CD4-positive, alpha-beta T cell (primary cell): ENCODE measurements around the gene NMRAL1. TPM values are rescaled to one million over a fixed set of nuclear protein-coding genes. Genes with fewer than 3 reads are reported as not detected.
A peak's percentile ranks its signal among the peaks of the same experiment; 100 is the strongest.

Experiments
- ATAC-seq: fragments of 200-7000 bp; cut with Tn5 transposase; one replicate; pipeline ENCODE4 v1.10.0; 2022; ENCODE audit warnings: mild to moderate bottlenecking; ENCODE audit not compliant: poor library complexity
- CTCF ChIA-PET: fragments of 350-600 bp; sonication (Branson Sonifier 250); formaldehyde crosslinking; loops from one replicate; lab custom pipeline; 2021; ENCODE audit warnings: antibody characterized with exemption, inconsistent platforms; lab: Charles Lee
- POLR2A ChIA-PET: fragments of 350-600 bp; sonication (Branson Sonifier 250); formaldehyde crosslinking; loops from one replicate; lab custom pipeline; 2021; ENCODE audit warnings: antibody characterized with exemption, inconsistent platforms; lab: Charles Lee
- DNase-seq, 14 experiments: peaks; one replicate each; pipeline ENCODE4 v3.0.0-alpha.2; 2013 to 2020; ENCODE audit warnings: mixed read lengths in 2 of 14
- H3K27ac ChIP-seq, 2 donors: one replicate each; pipeline versions ENCODE4 v1.5.1 to v1.7.0; 2013; ENCODE audit warnings: low read length in 2 of 2, low read depth in 1 of 2, mild to moderate bottlenecking in 1 of 2
- H3K27me3 ChIP-seq, 2 experiments: 1 replicate in 1 of 2; 2 replicates in 1 of 2; pipeline versions ENCODE4 v1.6.1 to v1.7.0; 2013; ENCODE audit warnings: low read length in 2 of 2, control low read depth in 1 of 2, mild to moderate bottlenecking in 1 of 2, moderate library complexity in 1 of 2; ENCODE audit not compliant: insufficient read depth in 2 of 2, control insufficient read depth in 1 of 2
- H3K36me3 ChIP-seq: one replicate; pipeline ENCODE4 v1.6.1; 2013; ENCODE audit warnings: low read length, control low read depth; ENCODE audit not compliant: insufficient read depth
- H3K4me1 ChIP-seq: one replicate; pipeline ENCODE4 v1.6.1; 2013; ENCODE audit warnings: low read length, control low read depth; ENCODE audit not compliant: insufficient read depth
- H3K4me3 ChIP-seq: one replicate; pipeline ENCODE4 v1.5.1; 2013; ENCODE audit warnings: mild to moderate bottlenecking, low read length, moderate library complexity
- H3K9me3 ChIP-seq, 2 experiments: 1 replicate in 1 of 2; 2 replicates in 1 of 2; pipeline versions ENCODE4 v1.6.1 to v1.7.0; 2013; ENCODE audit warnings: low read length in 2 of 2, mild to moderate bottlenecking in 2 of 2, control low read depth in 1 of 2, moderate library complexity in 1 of 2; ENCODE audit not compliant: control insufficient read depth in 1 of 2, insufficient read depth in 1 of 2
- H3K27ac Mint-ChIP-seq: one replicate; pipeline ENCODE4 v1.8.0; 2020; ENCODE audit warnings: mixed read lengths
- H3K27me3 Mint-ChIP-seq: one replicate; pipeline ENCODE4 v1.8.0; 2021; ENCODE audit warnings: mixed read lengths
- H3K36me3 Mint-ChIP-seq: one replicate; pipeline ENCODE4 v1.8.0; 2021; ENCODE audit warnings: low read depth, mixed read lengths
- H3K4me1 Mint-ChIP-seq: one replicate; pipeline ENCODE4 v1.8.0; 2021; ENCODE audit warnings: low read depth, mixed read lengths
- H3K4me3 Mint-ChIP-seq: one replicate; pipeline ENCODE4 v1.8.0; 2020; ENCODE audit warnings: mild to moderate bottlenecking, mixed read lengths
- H3K9me3 Mint-ChIP-seq: one replicate; pipeline ENCODE4 v1.8.0; 2020; ENCODE audit warnings: mixed read lengths
- CTCF ChIP-seq: fragments of 200-600 bp; IDR thresholded peaks from one replicate; pipeline ENCODE4 v1.8.0; 2022; ENCODE audit warnings: antibody characterized with exemption, mild to moderate bottlenecking
- intact Hi-C, 2 experiments: fragments of 100-400 bp; cut with DNase I in 1 of 2; cut with micrococcal nuclease in 1 of 2; formaldehyde crosslinking; loops; one replicate each; pipeline versions ENCODE4 v1.15.1 to v1.9.0; 2023 to 2025; cut with DNase I, micrococcal nuclease
- total RNA-seq, 174 experiments: library from RNA in 2 of 174; stranded (reverse) in 2 of 174; gene quantifications; one replicate each; pipeline ENCODE4 v1.2.3 and lab custom pipeline; 2021 to 2026

Gene NMRAL1
- total RNA-seq, 2 experiments from 2014 or later, result 28.6 to 29.5 TPM

- Mint-ChIP-seq H3K4me1 (peaks cover 59% of the 10 kb centered on the region), H3K4me3 (peak overlapping the region; percentile 92), H3K36me3 (peaks cover 41% of the 10 kb centered on the region), H3K9me3 (no peaks in the 10 kb centered on the region), H3K27ac (peak overlapping the region; percentile 78), H3K27me3 (no peaks in the 10 kb centered on the region)
- intact Hi-C loops, result loop anchor here (1.0 to 5.0 kb wide), 7 partner anchors 51 to 214 kb away; partner anchors contain the start of genes CDIP1 (in 1 of the 2), CORO7 (in 1 of the 2) and NUDT16L1 (in 1 of the 2)
- POLR2A ChIA-PET, result interaction anchor here (0.9 to 5.8 kb wide), 7 partner anchors 10 to 71 kb away, joined by 3 to 140 read pairs (median 10); partner anchors contain the start of gene CORO7
- no peaks in the 10 kb centered on the region for H3K9me3 ChIP-seq
- CTCF ChIA-PET, result interaction anchor here (0.8 to 4.4 kb wide), 12 partner anchors 9 to 146 kb away, joined by 3 to 70 read pairs (median 4); partner anchors contain the start of genes CDIP1, CORO7 and MGRN1
- no peaks in the 10 kb centered on the region for H3K27me3 ChIP-seq
- no peak for TF ChIP-seq CTCF
- peaks cover 10% of the 10 kb centered on the region for H3K36me3 ChIP-seq
- H3K27ac ChIP-seq, result peak overlapping the region in 1 of 2 donors; percentile 35
- H3K4me3 ChIP-seq, result peak overlapping the region; percentile 98
- H3K4me1 ChIP-seq, result peaks cover 83% of the 10 kb centered on the region
- ATAC-seq (no peak), DNase-seq (peak in 4 of 14 experiments; percentile 33 to 69 (median 52))
These were observed 3.5 kb upstream of the NMRAL1 start for GRCh38 chr16:4477966-4478365.

DNA sequence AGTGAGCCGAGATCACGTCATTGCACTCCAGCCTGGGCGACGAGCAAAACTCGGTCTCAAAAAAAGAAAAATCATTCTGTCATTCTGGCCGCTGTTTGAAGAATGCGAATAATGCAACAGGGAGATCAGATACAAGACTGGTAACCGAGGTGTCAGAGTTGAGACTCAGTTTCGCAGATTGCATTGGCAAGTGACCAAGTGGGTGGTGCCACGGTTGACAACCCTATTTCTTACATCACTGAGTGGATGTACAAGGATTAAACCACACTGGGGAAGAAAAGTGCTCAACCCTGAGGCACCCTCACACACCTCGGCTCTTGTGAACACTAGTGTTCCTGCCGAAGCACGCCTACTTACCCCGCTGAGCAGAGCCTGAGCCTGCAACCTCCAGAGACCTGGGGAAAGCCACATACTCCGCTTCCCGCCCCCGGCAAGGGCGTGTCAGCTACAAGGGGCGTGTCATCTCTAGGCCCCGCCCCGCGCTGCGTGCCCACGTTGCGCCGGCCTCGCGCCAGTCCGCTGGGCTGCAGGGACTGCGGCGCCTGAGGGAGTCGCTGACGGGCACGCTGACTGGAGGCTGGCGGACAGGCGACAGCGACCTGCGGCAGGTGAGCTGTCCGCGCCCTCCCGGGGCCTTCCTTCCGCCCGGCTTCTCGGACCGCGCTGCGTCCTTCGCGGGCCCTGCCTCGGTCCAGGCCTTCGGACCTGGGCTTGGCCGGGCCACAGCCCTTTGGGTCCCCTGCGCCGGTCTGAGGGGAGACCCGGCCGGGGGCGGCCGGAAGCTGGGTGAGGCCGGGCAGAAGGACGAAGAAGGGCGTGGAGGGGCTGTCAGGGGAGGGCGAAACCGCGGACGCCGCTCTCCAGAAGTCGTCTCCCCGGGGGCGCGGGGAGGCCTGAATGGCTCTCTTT, 1.7 kb upstream of the NMRAL1 start, which contains the start of gene HMOX2:
Gene HMOX2, plus strand, starts transcription at position 519 of the 909 bp plus-strand sequence. CDS start 29,127 bp downstream, outside the sequence.
- peak within 1 kb of the TSS; percentile 98 for H3K4me3 ChIP-seq
- peak within 1 kb of the TSS; percentile 67 to 80 for H3K27ac ChIP-seq
- TF ChIP-seq CTCF, result peak; percentile 40
- intact Hi-C loops, result loop anchor here (1.0 to 5.0 kb wide), 8 partner anchors 12 to 216 kb away; partner anchors contain the start of genes CDIP1 (in 1 of the 2), CORO7 (in 1 of the 2) and NUDT16L1 (in 1 of the 2)
- DNase-seq (peak; percentile 86 to 97 (median 92)), ATAC-seq (peak; percentile 85)
- peaks cover 10% of the 10 kb centered on the region for H3K36me3 ChIP-seq
- Mint-ChIP-seq H3K4me1 (peaks cover 47% of the 10 kb centered on the region), H3K4me3 (peak within 1 kb of the TSS; percentile 92), H3K27ac (peak within 1 kb of the TSS; percentile 78), H3K9me3 (no peaks in the 10 kb centered on the region), H3K36me3 (peaks cover 23% of the 10 kb centered on the region), H3K27me3 (no peaks in the 10 kb centered on the region)
- H3K4me1 ChIP-seq, result peaks cover 68% of the 10 kb centered on the region
- H3K9me3 ChIP-seq, result no peaks in the 10 kb centered on the region
- no peaks in the 10 kb centered on the region for H3K27me3 ChIP-seq
- ChIA-PET CTCF (interaction anchor here (0.6 to 4.4 kb wide), 20 partner anchors 9 to 222 kb away, joined by 3 to 70 read pairs (median 4); partner anchors contain the start of genes CDIP1, CORO7 and MGRN1), POLR2A (interaction anchor here (0.6 to 5.8 kb wide), 21 partner anchors 11 to 332 kb away, joined by 3 to 140 read pairs (median 3); partner anchors contain the start of genes ANKS3, CDIP1, CORO7 and DNAAF8)

DNA sequence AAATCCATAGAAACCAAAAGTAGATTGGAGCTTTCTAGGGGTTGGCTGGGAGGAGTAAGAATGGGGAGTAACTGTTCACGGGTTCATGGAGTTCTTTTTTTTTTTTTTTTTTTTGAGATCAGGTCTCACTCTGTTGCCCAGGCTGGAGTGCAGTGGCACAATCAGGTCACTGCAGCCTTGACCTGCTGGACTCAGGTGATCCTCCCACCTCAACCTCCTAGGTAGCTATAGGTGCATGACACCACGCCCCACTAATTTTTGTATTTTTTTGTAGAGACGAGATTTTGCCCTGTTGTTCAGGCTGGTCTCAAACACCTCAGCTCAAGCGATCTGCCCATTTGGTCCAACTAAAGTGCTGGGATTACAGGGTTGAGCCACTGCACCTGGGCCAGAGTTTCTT, 1.5 kb downstream of the NMRAL1 start:
- POLR2A ChIA-PET, result interaction anchor here (1.4 to 3.1 kb wide), 2 partner anchors 33 to 66 kb away, joined by 3 to 21 read pairs; partner anchors contain the start of gene CDIP1
- H3K4me3 Mint-ChIP-seq, result peak overlapping the region; percentile 65

More for the DNA sequence above, 1.5 kb downstream of the NMRAL1 start:
- TF ChIP-seq CTCF, result no peak
- DNase-seq (no peak), ATAC-seq (no peak)
- Histone ChIP-seq H3K36me3 (peaks cover 10% of the 10 kb centered on the region), H3K4me3 (no peak overlapping the region), H3K27me3 (no peaks in the 10 kb centered on the region), H3K27ac (no peak overlapping the region), H3K9me3 (no peaks in the 10 kb centered on the region), H3K4me1 (peaks cover 38% of the 10 kb centered on the region)
- Mint-ChIP-seq H3K27ac (peak overlapping the region; percentile 88), H3K27me3 (no peaks in the 10 kb centered on the region), H3K4me1 (peaks cover 35% of the 10 kb centered on the region), H3K36me3 (peaks cover 16% of the 10 kb centered on the region), H3K9me3 (no peaks in the 10 kb centered on the region)
- CTCF ChIA-PET, result no interaction called here
- intact Hi-C loops, result no loop called here
